GM23338 (cell line): ENCODE results near the gene EPS8. TPM values are rescaled to one million over a fixed set of nuclear protein-coding genes. Genes with fewer than 3 reads are reported as not detected.

ENCODE experiments used
- ATAC-seq: fragments of 200-7000 bp; cut with Tn5 transposase; 3 replicates; pipeline ENCODE4 v1.9.1; 2020
- DNase-seq: peaks from one replicate; pipeline ENCODE4 v3.0.0-alpha.2; 2015; ENCODE audit warnings: low spot score
- H2AFZ ChIP-seq: fragments of 200-600 bp; sonication (generic); 2 replicates; pipeline ENCODE4 v1.8.0; 2016; ENCODE audit warnings: antibody characterized with exemption, mild to moderate bottlenecking, moderate library complexity
- H3F3A ChIP-seq: fragments of 200-600 bp; sonication (generic); replicated peaks from 2 replicates; pipeline ENCODE4 v1.8.0; 2017; ENCODE audit warnings: antibody characterized with exemption, mixed run types, low read depth
- H3K27ac ChIP-seq: fragments of 200-600 bp; sonication (generic); 2 replicates; pipeline ENCODE4 v1.6.1; 2016; ENCODE audit warnings: low read depth
- H3K27me3 ChIP-seq: fragments of 200-600 bp; sonication (generic); 2 replicates; pipeline ENCODE4 v1.8.0; 2016; ENCODE audit warnings: mild to moderate bottlenecking, mixed run types, moderate library complexity; ENCODE audit not compliant: insufficient read depth
- H3K36me3 ChIP-seq: fragments of 200-600 bp; sonication (generic); 2 replicates; pipeline ENCODE4 v1.8.0; 2016; ENCODE audit warnings: mild to moderate bottlenecking; ENCODE audit not compliant: insufficient read depth
- H3K4me1 ChIP-seq: fragments of 200-600 bp; sonication (generic); 2 replicates; pipeline ENCODE4 v1.8.0; 2016; ENCODE audit warnings: mild to moderate bottlenecking, moderate library complexity; ENCODE audit not compliant: insufficient read depth
- H3K4me2 ChIP-seq: fragments of 200-600 bp; sonication (generic); 2 replicates; pipeline ENCODE4 v1.7.1; 2017; ENCODE audit warnings: mixed run types
- H3K4me3 ChIP-seq: fragments of 200-600 bp; sonication (generic); 2 replicates; pipeline ENCODE4 v1.6.1; 2016; ENCODE audit warnings: mixed run types
- H3K79me2 ChIP-seq: fragments of 200-600 bp; sonication (generic); replicated peaks from 2 replicates; pipeline ENCODE4 v1.8.0; 2017; ENCODE audit warnings: mild to moderate bottlenecking; ENCODE audit not compliant: insufficient read depth
- H3K9me2 ChIP-seq: fragments of 200-600 bp; sonication (generic); 2 replicates; pipeline ENCODE4 v1.8.0; 2017; ENCODE audit not compliant: insufficient read depth
- H4K20me1 ChIP-seq: fragments of 200-600 bp; sonication (generic); replicated peaks from 2 replicates; pipeline ENCODE4 v1.8.0; 2017; ENCODE audit warnings: mild to moderate bottlenecking; ENCODE audit not compliant: insufficient read depth
- H3K27ac Mint-ChIP-seq: 2 replicates; pipeline ENCODE4 v1.8.0; 2020; ENCODE audit warnings: inconsistent platforms, mild to moderate bottlenecking, moderate library complexity, mixed read lengths
- H3K27me3 Mint-ChIP-seq: 3 replicates; pipeline ENCODE4 v1.8.0; 2022; ENCODE audit warnings: low read depth, mild to moderate bottlenecking, moderate library complexity, mixed read lengths, inconsistent platforms; ENCODE audit not compliant: insufficient read depth, poor library complexity
- H3K36me3 Mint-ChIP-seq: 3 replicates; pipeline ENCODE4 v1.8.0; 2021; ENCODE audit warnings: low read depth, mild to moderate bottlenecking, inconsistent platforms, moderate library complexity, mixed read lengths
- H3K4me1 Mint-ChIP-seq: 3 replicates; pipeline ENCODE4 v1.8.0; 2020; ENCODE audit warnings: mild to moderate bottlenecking, inconsistent platforms, mixed read lengths
- H3K4me3 Mint-ChIP-seq: 3 replicates; pipeline ENCODE4 v1.8.0; 2021; ENCODE audit warnings: moderate library complexity, mild to moderate bottlenecking, inconsistent platforms, mixed read lengths
- H3K9me3 Mint-ChIP-seq: 3 replicates; pipeline ENCODE4 v1.8.0; 2020; ENCODE audit warnings: moderate library complexity, mild to moderate bottlenecking, inconsistent platforms, mixed read lengths
- CREB1 ChIP-seq: fragments of 250-450 bp; sonication (Bioruptor Pico); IDR thresholded peaks from 2 replicates; pipeline ENCODE4 v1.5.0; 2020; ENCODE audit warnings: low read depth, mild to moderate bottlenecking, moderate library complexity
- EZH2 ChIP-seq: fragments of 200-600 bp; sonication (generic); IDR thresholded peaks from one replicate; pipeline ENCODE4 v1.8.0; 2017; ENCODE audit warnings: antibody characterized with exemption, mild to moderate bottlenecking, low read depth; ENCODE audit not compliant: unreplicated experiment
- EZH2phosphoT487 ChIP-seq: fragments of 200-600 bp; sonication (generic); IDR thresholded peaks from one replicate; pipeline ENCODE4 v1.8.1; 2018; ENCODE audit warnings: antibody characterized with exemption; ENCODE audit not compliant: unreplicated experiment
- JUNB ChIP-seq: IDR thresholded peaks from one replicate; pipeline ENCODE4 v1.6.1; 2016; ENCODE audit warnings: antibody characterized with exemption; ENCODE audit not compliant: unreplicated experiment
- NANOG ChIP-seq: IDR thresholded peaks from 2 replicates; pipeline ENCODE4 v1.6.1; 2016; ENCODE audit warnings: antibody characterized with exemption, borderline replicate concordance
- POLR2AphosphoS5 ChIP-seq: IDR thresholded peaks from 2 replicates; pipeline ENCODE4 v1.6.1; 2016; ENCODE audit warnings: antibody characterized with exemption, low read depth
- STAT1 ChIP-seq: IDR thresholded peaks from one replicate; pipeline ENCODE4 v1.6.1; 2016; ENCODE audit warnings: antibody characterized with exemption; ENCODE audit not compliant: unreplicated experiment
- ZNF114 ChIP-seq: fragments of 250-450 bp; sonication (Bioruptor Pico); IDR thresholded peaks from 2 replicates; pipeline ENCODE4 v1.5.0; 2020; ENCODE audit warnings: mild to moderate bottlenecking, moderate library complexity
- ZNF331 ChIP-seq: fragments of 250-450 bp; sonication (Bioruptor Pico); IDR thresholded peaks from 2 replicates; pipeline ENCODE4 v1.5.0; 2020; ENCODE audit warnings: low read depth, mild to moderate bottlenecking, moderate library complexity
- polyA plus RNA-seq: library from polyadenylated mRNA; unstranded; fragments of >200 nt; fragmentation: Nextera tagmentation; extraction: Ambion mirVana; gene quantifications from 2 replicates; pipeline ENCODE4 v1.2.1, GENCODE V29; 2016
- total RNA-seq: library from RNA; depleted of rRNA; stranded (reverse); fragments of >200 nt; shearing (Covaris generic); gene quantifications from 2 replicates; pipeline ENCODE4 v1.2.3, GENCODE V29; 2014
- TF ChIP-seq, protein P1 (sequence below), 2 experiments: fragments of 200-600 bp in 1 of 2; sonication (generic) in 1 of 2; conservative IDR thresholded peaks; 2 replicates each; pipeline versions ENCODE4 v1.5.1 to v1.6.1; 2016 to 2017; ENCODE audit warnings: antibody characterized with exemption in 2 of 2, low read depth in 2 of 2, mild to moderate bottlenecking in 2 of 2, moderate library complexity in 1 of 2
- TF ChIP-seq, protein P2 (sequence below): IDR thresholded peaks from 2 replicates; pipeline ENCODE4 v1.6.1; 2016; ENCODE audit warnings: antibody characterized with exemption
- TF ChIP-seq, protein P3 (sequence below): IDR thresholded peaks from one replicate; pipeline ENCODE4 v1.6.1; 2018; ENCODE audit warnings: antibody characterized with exemption; ENCODE audit not compliant: unreplicated experiment
- TF ChIP-seq, protein P4 (sequence below): fragments of 250-450 bp; sonication (Bioruptor Pico); IDR thresholded peaks from 2 replicates; pipeline ENCODE4 v1.5.0; 2020; ENCODE audit warnings: mild to moderate bottlenecking, moderate library complexity

EPS8 gene
- total and polyA plus RNA-seq, 2 experiments from 2014 or later = 3.5 to 5.4 TPM

DNA sequence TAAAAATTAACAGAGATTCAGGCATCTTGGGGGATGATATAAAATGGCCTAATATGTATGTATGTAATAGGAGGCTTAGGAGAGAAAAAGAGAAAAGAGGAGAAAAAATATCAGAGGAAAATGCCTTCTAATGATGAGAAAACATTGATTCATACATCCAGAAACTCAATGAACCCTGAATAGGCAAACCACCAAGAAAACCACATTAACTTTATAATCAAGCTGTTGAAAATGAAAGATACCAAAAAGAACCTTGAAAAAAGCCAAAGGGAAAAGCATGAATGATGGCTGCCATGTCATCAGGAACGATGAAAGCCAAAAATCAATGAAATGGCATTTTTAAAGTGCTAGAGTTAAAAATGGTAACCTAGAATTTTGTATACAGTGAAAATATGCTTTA is 180.2 kb downstream of the EPS8 start:
- no peaks in the 10 kb centered on the region for H3F3A ChIP-seq
- no peak overlapping the region for H3K4me3 ChIP-seq
- H3K9me3 Mint-ChIP-seq = peaks cover 6% of the 10 kb centered on the region; the same call in 2 of the 3 replicates
- H4K20me1 ChIP-seq = no peaks in the 10 kb centered on the region
- H3K9me2 ChIP-seq = peaks cover 10% of the 10 kb centered on the region
- ATAC-seq = no peak
- H3K27ac Mint-ChIP-seq = no peak overlapping the region
- H3K36me3 ChIP-seq = no peaks in the 10 kb centered on the region
- H3K27me3 ChIP-seq = no peaks in the 10 kb centered on the region
- H3K79me2 ChIP-seq = no peaks in the 10 kb centered on the region
- no peaks in the 10 kb centered on the region for H3K4me1 Mint-ChIP-seq
- H3K27me3 Mint-ChIP-seq = peaks cover 4% of the 10 kb centered on the region
- DNase-seq = no peak
- H2AFZ ChIP-seq = peak overlapping the region; percentile 52; the same call in 1 of the 2 replicates
- no peak overlapping the region for H3K4me3 Mint-ChIP-seq
- H3K36me3 Mint-ChIP-seq = no peaks in the 10 kb centered on the region
- H3K4me1 ChIP-seq = no peaks in the 10 kb centered on the region
- no peak overlapping the region for H3K27ac ChIP-seq
- no peak overlapping the region for H3K4me2 ChIP-seq
- TF ChIP-seq, protein P1, sequence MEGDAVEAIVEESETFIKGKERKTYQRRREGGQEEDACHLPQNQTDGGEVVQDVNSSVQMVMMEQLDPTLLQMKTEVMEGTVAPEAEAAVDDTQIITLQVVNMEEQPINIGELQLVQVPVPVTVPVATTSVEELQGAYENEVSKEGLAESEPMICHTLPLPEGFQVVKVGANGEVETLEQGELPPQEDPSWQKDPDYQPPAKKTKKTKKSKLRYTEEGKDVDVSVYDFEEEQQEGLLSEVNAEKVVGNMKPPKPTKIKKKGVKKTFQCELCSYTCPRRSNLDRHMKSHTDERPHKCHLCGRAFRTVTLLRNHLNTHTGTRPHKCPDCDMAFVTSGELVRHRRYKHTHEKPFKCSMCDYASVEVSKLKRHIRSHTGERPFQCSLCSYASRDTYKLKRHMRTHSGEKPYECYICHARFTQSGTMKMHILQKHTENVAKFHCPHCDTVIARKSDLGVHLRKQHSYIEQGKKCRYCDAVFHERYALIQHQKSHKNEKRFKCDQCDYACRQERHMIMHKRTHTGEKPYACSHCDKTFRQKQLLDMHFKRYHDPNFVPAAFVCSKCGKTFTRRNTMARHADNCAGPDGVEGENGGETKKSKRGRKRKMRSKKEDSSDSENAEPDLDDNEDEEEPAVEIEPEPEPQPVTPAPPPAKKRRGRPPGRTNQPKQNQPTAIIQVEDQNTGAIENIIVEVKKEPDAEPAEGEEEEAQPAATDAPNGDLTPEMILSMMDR (conservative IDR thresholded peaks at IDR 0.05; ENCODE audit: low read depth in 2 of 2) = no peak
- TF ChIP-seq CREB1 (CRISPR knock-in tag) (no peak), EZH2phosphoT487 (no peak), EZH2 (no peak), ZNF331 (CRISPR knock-in tag) (no peak), JUNB (no peak), POLR2AphosphoS5 (no peak), STAT1 (no peak), ZNF114 (CRISPR knock-in tag) (no peak), NANOG (no peak)
- TF ChIP-seq, protein P2, sequence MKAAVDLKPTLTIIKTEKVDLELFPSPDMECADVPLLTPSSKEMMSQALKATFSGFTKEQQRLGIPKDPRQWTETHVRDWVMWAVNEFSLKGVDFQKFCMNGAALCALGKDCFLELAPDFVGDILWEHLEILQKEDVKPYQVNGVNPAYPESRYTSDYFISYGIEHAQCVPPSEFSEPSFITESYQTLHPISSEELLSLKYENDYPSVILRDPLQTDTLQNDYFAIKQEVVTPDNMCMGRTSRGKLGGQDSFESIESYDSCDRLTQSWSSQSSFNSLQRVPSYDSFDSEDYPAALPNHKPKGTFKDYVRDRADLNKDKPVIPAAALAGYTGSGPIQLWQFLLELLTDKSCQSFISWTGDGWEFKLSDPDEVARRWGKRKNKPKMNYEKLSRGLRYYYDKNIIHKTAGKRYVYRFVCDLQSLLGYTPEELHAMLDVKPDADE = no peak
- TF ChIP-seq, protein P3, sequence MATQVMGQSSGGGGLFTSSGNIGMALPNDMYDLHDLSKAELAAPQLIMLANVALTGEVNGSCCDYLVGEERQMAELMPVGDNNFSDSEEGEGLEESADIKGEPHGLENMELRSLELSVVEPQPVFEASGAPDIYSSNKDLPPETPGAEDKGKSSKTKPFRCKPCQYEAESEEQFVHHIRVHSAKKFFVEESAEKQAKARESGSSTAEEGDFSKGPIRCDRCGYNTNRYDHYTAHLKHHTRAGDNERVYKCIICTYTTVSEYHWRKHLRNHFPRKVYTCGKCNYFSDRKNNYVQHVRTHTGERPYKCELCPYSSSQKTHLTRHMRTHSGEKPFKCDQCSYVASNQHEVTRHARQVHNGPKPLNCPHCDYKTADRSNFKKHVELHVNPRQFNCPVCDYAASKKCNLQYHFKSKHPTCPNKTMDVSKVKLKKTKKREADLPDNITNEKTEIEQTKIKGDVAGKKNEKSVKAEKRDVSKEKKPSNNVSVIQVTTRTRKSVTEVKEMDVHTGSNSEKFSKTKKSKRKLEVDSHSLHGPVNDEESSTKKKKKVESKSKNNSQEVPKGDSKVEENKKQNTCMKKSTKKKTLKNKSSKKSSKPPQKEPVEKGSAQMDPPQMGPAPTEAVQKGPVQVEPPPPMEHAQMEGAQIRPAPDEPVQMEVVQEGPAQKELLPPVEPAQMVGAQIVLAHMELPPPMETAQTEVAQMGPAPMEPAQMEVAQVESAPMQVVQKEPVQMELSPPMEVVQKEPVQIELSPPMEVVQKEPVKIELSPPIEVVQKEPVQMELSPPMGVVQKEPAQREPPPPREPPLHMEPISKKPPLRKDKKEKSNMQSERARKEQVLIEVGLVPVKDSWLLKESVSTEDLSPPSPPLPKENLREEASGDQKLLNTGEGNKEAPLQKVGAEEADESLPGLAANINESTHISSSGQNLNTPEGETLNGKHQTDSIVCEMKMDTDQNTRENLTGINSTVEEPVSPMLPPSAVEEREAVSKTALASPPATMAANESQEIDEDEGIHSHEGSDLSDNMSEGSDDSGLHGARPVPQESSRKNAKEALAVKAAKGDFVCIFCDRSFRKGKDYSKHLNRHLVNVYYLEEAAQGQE = no peak
- TF ChIP-seq, protein P4, sequence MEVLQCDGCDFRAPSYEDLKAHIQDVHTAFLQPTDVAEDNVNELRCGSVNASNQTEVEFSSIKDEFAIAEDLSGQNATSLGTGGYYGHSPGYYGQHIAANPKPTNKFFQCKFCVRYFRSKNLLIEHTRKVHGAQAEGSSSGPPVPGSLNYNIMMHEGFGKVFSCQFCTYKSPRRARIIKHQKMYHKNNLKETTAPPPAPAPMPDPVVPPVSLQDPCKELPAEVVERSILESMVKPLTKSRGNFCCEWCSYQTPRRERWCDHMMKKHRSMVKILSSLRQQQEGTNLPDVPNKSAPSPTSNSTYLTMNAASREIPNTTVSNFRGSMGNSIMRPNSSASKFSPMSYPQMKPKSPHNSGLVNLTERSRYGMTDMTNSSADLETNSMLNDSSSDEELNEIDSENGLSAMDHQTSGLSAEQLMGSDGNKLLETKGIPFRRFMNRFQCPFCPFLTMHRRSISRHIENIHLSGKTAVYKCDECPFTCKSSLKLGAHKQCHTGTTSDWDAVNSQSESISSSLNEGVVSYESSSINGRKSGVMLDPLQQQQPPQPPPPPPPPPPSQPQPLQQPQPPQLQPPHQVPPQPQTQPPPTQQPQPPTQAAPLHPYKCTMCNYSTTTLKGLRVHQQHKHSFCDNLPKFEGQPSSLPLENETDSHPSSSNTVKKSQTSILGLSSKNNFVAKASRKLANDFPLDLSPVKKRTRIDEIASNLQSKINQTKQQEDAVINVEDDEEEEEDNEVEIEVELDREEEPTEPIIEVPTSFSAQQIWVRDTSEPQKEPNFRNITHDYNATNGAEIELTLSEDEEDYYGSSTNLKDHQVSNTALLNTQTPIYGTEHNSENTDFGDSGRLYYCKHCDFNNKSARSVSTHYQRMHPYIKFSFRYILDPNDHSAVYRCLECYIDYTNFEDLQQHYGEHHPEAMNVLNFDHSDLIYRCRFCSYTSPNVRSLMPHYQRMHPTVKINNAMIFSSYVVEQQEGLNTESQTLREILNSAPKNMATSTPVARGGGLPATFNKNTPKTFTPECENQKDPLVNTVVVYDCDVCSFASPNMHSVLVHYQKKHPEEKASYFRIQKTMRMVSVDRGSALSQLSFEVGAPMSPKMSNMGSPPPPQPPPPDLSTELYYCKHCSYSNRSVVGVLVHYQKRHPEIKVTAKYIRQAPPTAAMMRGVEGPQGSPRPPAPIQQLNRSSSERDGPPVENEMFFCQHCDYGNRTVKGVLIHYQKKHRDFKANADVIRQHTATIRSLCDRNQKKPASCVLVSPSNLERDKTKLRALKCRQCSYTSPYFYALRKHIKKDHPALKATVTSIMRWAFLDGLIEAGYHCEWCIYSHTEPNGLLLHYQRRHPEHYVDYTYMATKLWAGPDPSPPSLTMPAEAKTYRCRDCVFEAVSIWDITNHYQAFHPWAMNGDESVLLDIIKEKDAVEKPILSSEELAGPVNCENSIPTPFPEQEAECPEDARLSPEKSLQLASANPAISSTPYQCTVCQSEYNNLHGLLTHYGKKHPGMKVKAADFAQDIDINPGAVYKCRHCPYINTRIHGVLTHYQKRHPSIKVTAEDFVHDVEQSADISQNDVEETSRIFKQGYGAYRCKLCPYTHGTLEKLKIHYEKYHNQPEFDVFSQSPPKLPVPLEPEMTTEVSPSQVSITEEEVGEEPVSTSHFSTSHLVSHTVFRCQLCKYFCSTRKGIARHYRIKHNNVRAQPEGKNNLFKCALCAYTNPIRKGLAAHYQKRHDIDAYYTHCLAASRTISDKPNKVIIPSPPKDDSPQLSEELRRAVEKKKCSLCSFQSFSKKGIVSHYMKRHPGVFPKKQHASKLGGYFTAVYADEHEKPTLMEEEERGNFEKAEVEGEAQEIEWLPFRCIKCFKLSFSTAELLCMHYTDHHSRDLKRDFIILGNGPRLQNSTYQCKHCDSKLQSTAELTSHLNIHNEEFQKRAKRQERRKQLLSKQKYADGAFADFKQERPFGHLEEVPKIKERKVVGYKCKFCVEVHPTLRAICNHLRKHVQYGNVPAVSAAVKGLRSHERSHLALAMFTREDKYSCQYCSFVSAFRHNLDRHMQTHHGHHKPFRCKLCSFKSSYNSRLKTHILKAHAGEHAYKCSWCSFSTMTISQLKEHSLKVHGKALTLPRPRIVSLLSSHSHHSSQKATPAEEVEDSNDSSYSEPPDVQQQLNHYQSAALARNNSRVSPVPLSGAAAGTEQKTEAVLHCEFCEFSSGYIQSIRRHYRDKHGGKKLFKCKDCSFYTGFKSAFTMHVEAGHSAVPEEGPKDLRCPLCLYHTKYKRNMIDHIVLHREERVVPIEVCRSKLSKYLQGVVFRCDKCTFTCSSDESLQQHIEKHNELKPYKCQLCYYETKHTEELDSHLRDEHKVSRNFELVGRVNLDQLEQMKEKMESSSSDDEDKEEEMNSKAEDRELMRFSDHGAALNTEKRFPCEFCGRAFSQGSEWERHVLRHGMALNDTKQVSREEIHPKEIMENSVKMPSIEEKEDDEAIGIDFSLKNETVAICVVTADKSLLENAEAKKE (CRISPR knock-in tag) = no peak
